Measurements from ENCODE around the gene TBX18. TPM values are rescaled to one million over a fixed set of nuclear protein-coding genes. Genes with fewer than 3 reads are reported as not detected.

TBX18 gene
- 6.9 to 10.7 TPM (median 9.1 TPM) in 3 replicates for total RNA-seq
- long read RNA-seq, partial matches to known transcripts, result 1 of 7 reads
- long read RNA-seq, other reads (novel, unspliced or antisense), result 6 of 7 reads

- Mint-ChIP-seq H3K4me1 (ENCODE audit: low read depth) (peaks cover 30% of the 10 kb centered on the region), H3K27me3 (ENCODE audit: low read depth) (peaks cover 45% of the 10 kb centered on the region), H3K4me3 (ENCODE audit: unreplicated experiment) (peak within 1 kb of the TSS; percentile 99), H3K9me3 (ENCODE audit: low read depth) (peaks cover 2% of the 10 kb centered on the region), H3K27ac (ENCODE audit: unreplicated experiment) (peak within 1 kb of the TSS; percentile 99), H3K36me3 (ENCODE audit: low read depth) (peaks cover 5% of the 10 kb centered on the region)
- peak; percentile 96 for DNase-seq (ENCODE audit: low spot score)
- TF ChIP-seq CTCF (IDR thresholded peaks at IDR 0.05), result peak; percentile 52
Measured at GRCh38 chr6:84764332-84765049, at the start of gene TBX18. TBX18 (minus strand) TSS chr6:84764598; CDS start chr6:84764181, 417 bp downstream.

GRCh38 chr6:84811351-84811750 lies 47.0 kb upstream of the TBX18 start:
- Mint-ChIP-seq H3K27me3 (ENCODE audit: low read depth) (peaks cover 34% of the 10 kb centered on the region), H3K4me3 (ENCODE audit: unreplicated experiment) (no peak overlapping the region), H3K4me1 (ENCODE audit: low read depth) (no peaks in the 10 kb centered on the region), H3K9me3 (ENCODE audit: low read depth) (no peaks in the 10 kb centered on the region), H3K27ac (ENCODE audit: unreplicated experiment) (no peak overlapping the region), H3K36me3 (ENCODE audit: low read depth) (no peaks in the 10 kb centered on the region)
- no peak for DNase-seq (ENCODE audit: low spot score)
- TF ChIP-seq CTCF (IDR thresholded peaks at IDR 0.05), result no peak

GRCh38 chr6:84809455-84809854 lies 45.1 kb upstream of the TBX18 start:
- Mint-ChIP-seq H3K36me3 (ENCODE audit: low read depth) (no peaks in the 10 kb centered on the region), H3K27me3 (ENCODE audit: low read depth) (peaks cover 37% of the 10 kb centered on the region), H3K4me3 (ENCODE audit: unreplicated experiment) (no peak overlapping the region), H3K27ac (ENCODE audit: unreplicated experiment) (no peak overlapping the region), H3K4me1 (ENCODE audit: low read depth) (no peaks in the 10 kb centered on the region), H3K9me3 (ENCODE audit: low read depth) (no peaks in the 10 kb centered on the region)
- TF ChIP-seq CTCF (IDR thresholded peaks at IDR 0.05), result no peak
- no peak for DNase-seq (ENCODE audit: low spot score)

- H3K27ac Mint-ChIP-seq (ENCODE audit: unreplicated experiment), result no peak overlapping the region
- peaks cover 43% of the 10 kb centered on the region for H3K27me3 Mint-ChIP-seq (ENCODE audit: low read depth)
- no peaks in the 10 kb centered on the region for H3K4me1 Mint-ChIP-seq (ENCODE audit: low read depth)
- TF ChIP-seq CTCF (IDR thresholded peaks at IDR 0.05), result no peak
- H3K9me3 Mint-ChIP-seq (ENCODE audit: low read depth), result no peaks in the 10 kb centered on the region
- H3K36me3 Mint-ChIP-seq (ENCODE audit: low read depth), result no peaks in the 10 kb centered on the region
- no peak overlapping the region for H3K4me3 Mint-ChIP-seq (ENCODE audit: unreplicated experiment)
- DNase-seq (ENCODE audit: low spot score), result no peak
Measured at GRCh38 chr6:84808491-84809061, 44.2 kb upstream of the TBX18 start.

GRCh38 chr6:84805145-84805544 lies 40.7 kb upstream of the TBX18 start:
- Mint-ChIP-seq H3K27me3 (ENCODE audit: low read depth) (peaks cover 37% of the 10 kb centered on the region), H3K27ac (ENCODE audit: unreplicated experiment) (no peak overlapping the region), H3K4me3 (ENCODE audit: unreplicated experiment) (no peak overlapping the region), H3K9me3 (ENCODE audit: low read depth) (no peaks in the 10 kb centered on the region), H3K36me3 (ENCODE audit: low read depth) (no peaks in the 10 kb centered on the region), H3K4me1 (ENCODE audit: low read depth) (no peaks in the 10 kb centered on the region)
- DNase-seq (ENCODE audit: low spot score), result no peak
- no peak for TF ChIP-seq CTCF (IDR thresholded peaks at IDR 0.05)

Data from chondrocyte (in vitro differentiated cells).